Peyer's patch (tissue), 4 donors: ENCODE results near the gene CD47.

Source experiments
- POLR2A ChIP-seq, 2 donors: fragments of 450-650 bp; IDR thresholded peaks; one replicate each; pipeline ENCODE4 v1.5.1; 2017; ENCODE audit warnings: antibody characterized with exemption in 2 of 2, mild to moderate bottlenecking in 2 of 2, moderate library complexity in 2 of 2
- TF ChIP-seq, protein P1 (sequence below), 6 experiments: fragments of 450-650 bp in 4 of 6; fragments of 200-600 bp in 2 of 6; sonication (generic) in 1 of 6; IDR thresholded peaks; one replicate each; pipeline ENCODE4 v1.5.1; 2017 to 2019; ENCODE audit warnings: antibody characterized with exemption in 6 of 6, mild to moderate bottlenecking in 3 of 6, moderate library complexity in 1 of 6

DNA sequence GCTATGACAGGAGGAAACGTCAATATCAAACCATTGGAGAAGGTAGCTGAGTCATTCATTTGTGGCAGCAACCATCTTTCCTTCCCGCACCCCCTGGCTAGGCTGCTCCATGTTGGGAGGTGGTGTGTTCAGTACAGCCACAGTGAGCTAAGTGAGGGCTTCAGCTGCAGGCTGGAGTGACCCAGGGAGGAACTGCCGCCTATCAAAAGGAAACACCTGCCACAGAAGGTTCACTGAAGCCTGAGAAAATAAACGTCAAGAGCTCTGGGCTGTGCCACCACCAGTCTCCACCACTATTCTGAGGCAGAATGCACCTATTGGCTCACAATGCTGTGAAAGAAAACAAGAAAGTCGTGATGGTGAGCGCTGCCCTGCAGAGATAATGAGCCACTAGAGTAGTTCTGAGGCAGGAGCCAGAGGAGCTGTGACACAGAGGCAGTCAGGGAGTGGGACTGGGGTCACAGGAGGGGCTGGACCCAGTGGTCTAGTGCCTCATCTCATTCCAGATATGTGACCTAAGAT, 34.8 kb upstream of the CD47 start:
- TF ChIP-seq, protein P1, sequence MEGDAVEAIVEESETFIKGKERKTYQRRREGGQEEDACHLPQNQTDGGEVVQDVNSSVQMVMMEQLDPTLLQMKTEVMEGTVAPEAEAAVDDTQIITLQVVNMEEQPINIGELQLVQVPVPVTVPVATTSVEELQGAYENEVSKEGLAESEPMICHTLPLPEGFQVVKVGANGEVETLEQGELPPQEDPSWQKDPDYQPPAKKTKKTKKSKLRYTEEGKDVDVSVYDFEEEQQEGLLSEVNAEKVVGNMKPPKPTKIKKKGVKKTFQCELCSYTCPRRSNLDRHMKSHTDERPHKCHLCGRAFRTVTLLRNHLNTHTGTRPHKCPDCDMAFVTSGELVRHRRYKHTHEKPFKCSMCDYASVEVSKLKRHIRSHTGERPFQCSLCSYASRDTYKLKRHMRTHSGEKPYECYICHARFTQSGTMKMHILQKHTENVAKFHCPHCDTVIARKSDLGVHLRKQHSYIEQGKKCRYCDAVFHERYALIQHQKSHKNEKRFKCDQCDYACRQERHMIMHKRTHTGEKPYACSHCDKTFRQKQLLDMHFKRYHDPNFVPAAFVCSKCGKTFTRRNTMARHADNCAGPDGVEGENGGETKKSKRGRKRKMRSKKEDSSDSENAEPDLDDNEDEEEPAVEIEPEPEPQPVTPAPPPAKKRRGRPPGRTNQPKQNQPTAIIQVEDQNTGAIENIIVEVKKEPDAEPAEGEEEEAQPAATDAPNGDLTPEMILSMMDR (IDR thresholded peaks at IDR 0.05): no peak
- TF ChIP-seq POLR2A (IDR thresholded peaks at IDR 0.05): no peak
